Central memory CD8-positive, alpha-beta T cell (primary cell): ENCODE measurements around the gene NFAT5.
"Not testable (repeated sequence)": the region's sequence is repeated elsewhere in the genome, so short reads cannot be mapped to it uniquely, and the experiment has no call there.

Experiments
- ATAC-seq: fragments of 150-1000 bp; cut with Tn5 transposase; replicated peaks from 2 replicates; pipeline ENCODE4 v1.10.0; 2022; ENCODE audit warnings: mild to moderate bottlenecking, moderate FRiP score, moderate number of reproducible peaks; ENCODE audit not compliant: poor library complexity, severe bottlenecking; ENCODE audit errors: extremely low read depth
- DNase-seq, 2 donors: peaks; one replicate each; pipeline ENCODE4 v3.0.0; 2021; ENCODE audit warnings: low spot score in 2 of 2
- H3K27ac Mint-ChIP-seq: one replicate; pipeline ENCODE4 v1.8.0; 2022; ENCODE audit warnings: low read depth, mild to moderate bottlenecking, moderate library complexity, mixed read lengths
- H3K27me3 Mint-ChIP-seq: one replicate; pipeline ENCODE4 v1.8.0; 2022; ENCODE audit warnings: mixed read lengths
- H3K36me3 Mint-ChIP-seq: one replicate; pipeline ENCODE4 v1.8.0; 2022; ENCODE audit warnings: mild to moderate bottlenecking, moderate library complexity, mixed read lengths; ENCODE audit not compliant: insufficient read depth
- H3K4me1 Mint-ChIP-seq: one replicate; pipeline ENCODE4 v1.8.0; 2022; ENCODE audit warnings: mixed read lengths
- H3K4me3 Mint-ChIP-seq: one replicate; pipeline ENCODE4 v1.8.0; 2022; ENCODE audit warnings: mild to moderate bottlenecking, moderate library complexity, mixed read lengths
- H3K9me3 Mint-ChIP-seq: one replicate; pipeline ENCODE4 v1.8.0; 2022; ENCODE audit warnings: mixed read lengths

NFAT5 gene

GRCh38 chr16:69584493-69584892 lies 18.7 kb downstream of the NFAT5 start:
- not testable (repeated sequence) for H3K4me3 Mint-ChIP-seq, DNase-seq, H3K9me3 Mint-ChIP-seq, H3K36me3 Mint-ChIP-seq, H3K27ac Mint-ChIP-seq, H3K27me3 Mint-ChIP-seq, ATAC-seq
- peaks cover 17% of the 10 kb centered on the region for H3K4me1 Mint-ChIP-seq

- no peak for DNase-seq
- H3K36me3 Mint-ChIP-seq, result no peaks in the 10 kb centered on the region
- no peak overlapping the region for H3K27ac Mint-ChIP-seq
- H3K4me3 Mint-ChIP-seq, result no peak overlapping the region
- no peak for ATAC-seq
- no peaks in the 10 kb centered on the region for H3K27me3 Mint-ChIP-seq
- H3K4me1 Mint-ChIP-seq, result peaks cover 8% of the 10 kb centered on the region
- no peaks in the 10 kb centered on the region for H3K9me3 Mint-ChIP-seq
Measured at GRCh38 chr16:69589434-69590269, 23.9 kb downstream of the NFAT5 start.

- no peak for ATAC-seq
- no peak overlapping the region for H3K4me3 Mint-ChIP-seq
- no peaks in the 10 kb centered on the region for H3K27me3 Mint-ChIP-seq
- H3K27ac Mint-ChIP-seq, result no peak overlapping the region
- H3K9me3 Mint-ChIP-seq, result no peaks in the 10 kb centered on the region
- H3K36me3 Mint-ChIP-seq, result no peaks in the 10 kb centered on the region
- peaks cover 10% of the 10 kb centered on the region for H3K4me1 Mint-ChIP-seq
- DNase-seq, result no peak
Measured at GRCh38 chr16:69590590-69590989, 24.8 kb downstream of the NFAT5 start.

GRCh38 chr16:69593751-69594255 lies 28.0 kb downstream of the NFAT5 start:
- H3K4me1 Mint-ChIP-seq, result peaks cover 16% of the 10 kb centered on the region
- ATAC-seq (no peak), DNase-seq (no peak)
- H3K27ac Mint-ChIP-seq, result no peak overlapping the region
- H3K9me3 Mint-ChIP-seq, result no peaks in the 10 kb centered on the region
- no peak overlapping the region for H3K4me3 Mint-ChIP-seq
- peaks cover 3% of the 10 kb centered on the region for H3K36me3 Mint-ChIP-seq
- no peaks in the 10 kb centered on the region for H3K27me3 Mint-ChIP-seq

- Mint-ChIP-seq H3K9me3 (no peaks in the 10 kb centered on the region), H3K4me1 (peaks cover 28% of the 10 kb centered on the region), H3K4me3 (no peak overlapping the region), H3K27me3 (no peaks in the 10 kb centered on the region), H3K27ac (no peak overlapping the region), H3K36me3 (peaks cover 3% of the 10 kb centered on the region)
- DNase-seq (no peak), ATAC-seq (no peak)
Measured at GRCh38 chr16:69595127-69596036, 29.6 kb downstream of the NFAT5 start.

- Mint-ChIP-seq H3K36me3 (peaks cover 3% of the 10 kb centered on the region), H3K27me3 (no peaks in the 10 kb centered on the region), H3K27ac (no peak overlapping the region), H3K9me3 (no peaks in the 10 kb centered on the region), H3K4me1 (peaks cover 30% of the 10 kb centered on the region), H3K4me3 (no peak overlapping the region)
- DNase-seq, result no peak
- ATAC-seq, result no peak
Measured at GRCh38 chr16:69596801-69597200, 31.0 kb downstream of the NFAT5 start.

GRCh38 chr16:69598045-69598444 lies 32.3 kb downstream of the NFAT5 start:
- Mint-ChIP-seq H3K36me3 (peaks cover 3% of the 10 kb centered on the region), H3K27me3 (no peaks in the 10 kb centered on the region), H3K27ac (no peak overlapping the region), H3K9me3 (no peaks in the 10 kb centered on the region), H3K4me3 (no peak overlapping the region), H3K4me1 (peaks cover 30% of the 10 kb centered on the region)
- ATAC-seq (no peak), DNase-seq (no peak)

- Mint-ChIP-seq H3K4me3 (no peak overlapping the region), H3K27me3 (no peaks in the 10 kb centered on the region), H3K27ac (peak overlapping the region; percentile 2), H3K36me3 (peaks cover 4% of the 10 kb centered on the region), H3K4me1 (peaks cover 30% of the 10 kb centered on the region), H3K9me3 (no peaks in the 10 kb centered on the region)
- ATAC-seq (no peak), DNase-seq (no peak)
Measured at GRCh38 chr16:69599731-69600130, 34.0 kb downstream of the NFAT5 start.

GRCh38 chr16:69600202-69600601 lies 34.4 kb downstream of the NFAT5 start:
- Mint-ChIP-seq H3K9me3 (no peaks in the 10 kb centered on the region), H3K36me3 (peaks cover 4% of the 10 kb centered on the region), H3K27me3 (no peaks in the 10 kb centered on the region), H3K4me3 (no peak overlapping the region), H3K4me1 (peaks cover 30% of the 10 kb centered on the region), H3K27ac (peak overlapping the region; percentile 2)
- no peak for ATAC-seq
- DNase-seq, result no peak

GRCh38 chr16:69601250-69601649 lies 35.5 kb downstream of the NFAT5 start:
- no peak overlapping the region for H3K27ac Mint-ChIP-seq
- no peaks in the 10 kb centered on the region for H3K9me3 Mint-ChIP-seq
- H3K27me3 Mint-ChIP-seq, result no peaks in the 10 kb centered on the region
- ATAC-seq (no peak), DNase-seq (no peak)
- H3K4me3 Mint-ChIP-seq, result no peak overlapping the region
- peaks cover 3% of the 10 kb centered on the region for H3K36me3 Mint-ChIP-seq
- H3K4me1 Mint-ChIP-seq, result peaks cover 29% of the 10 kb centered on the region

GRCh38 chr16:69606985-69607384 lies 41.2 kb downstream of the NFAT5 start:
- DNase-seq (no peak), ATAC-seq (no peak)
- Mint-ChIP-seq H3K27me3 (no peaks in the 10 kb centered on the region), H3K4me1 (peaks cover 28% of the 10 kb centered on the region), H3K4me3 (no peak overlapping the region), H3K27ac (no peak overlapping the region), H3K9me3 (no peaks in the 10 kb centered on the region), H3K36me3 (peaks cover 12% of the 10 kb centered on the region)

- H3K27ac Mint-ChIP-seq, result peak overlapping the region; percentile 44
- H3K9me3 Mint-ChIP-seq, result no peaks in the 10 kb centered on the region
- peaks cover 29% of the 10 kb centered on the region for H3K4me1 Mint-ChIP-seq
- no peak overlapping the region for H3K4me3 Mint-ChIP-seq
- no peak for DNase-seq
- peaks cover 12% of the 10 kb centered on the region for H3K36me3 Mint-ChIP-seq
- no peaks in the 10 kb centered on the region for H3K27me3 Mint-ChIP-seq
- ATAC-seq, result no peak
Measured at GRCh38 chr16:69607674-69608073, 41.9 kb downstream of the NFAT5 start.
